Heart left ventricle (tissue), 13 donors: ENCODE results near the gene PRKAG2.

Experiments
- POLR2A ChIP-seq, 2 donors: fragments of 450-650 bp; IDR thresholded peaks; one replicate each; pipeline ENCODE4 v1.6.1; 2017; ENCODE audit warnings: antibody characterized with exemption in 2 of 2, mild to moderate bottlenecking in 2 of 2, moderate library complexity in 2 of 2
- TF ChIP-seq, protein P1 (sequence below), 12 donors: fragments of 200-600 bp; sonication (generic) in 4 of 12; IDR thresholded peaks; one replicate each; pipeline versions ENCODE4 v1.5.0 to v1.8.0; 2018 to 2022; ENCODE audit warnings: antibody characterized with exemption in 12 of 12, mild to moderate bottlenecking in 5 of 12
- donor health status: ischemic (EF 13 %, LVEDD 7.1; RV severe dilation, severe dysfunction).
- donor health status: DM: no; HTN: yes; CAD: no.
- donor health status: DM: no; HTN: no; CAD: no.
- donor health status: ischemic (EF 25% LVEDD 6.9; RV normal size, moderate dysfunction).
- donor health status: ischemic (EF 25% LVEDD 5.7; RV mildly dilated, moderate dysfunction).
- donor health status: ischemic (EF 35%, LVEDD 5.7; RV mildly dilated, moderate dysfunction).
- donor health status: nonischemic (EF 11% LVEDD 7.7; RV severe dilation, severe dysfunction).
- donor health status: DM: yes; HTN: yes; CAD: no.
- donor health status: PGD.
- donor health status: ischemic (EF 29% LVEDD 5.4; RV normal size, mild dysfunction).
- donor health status: nonischemic (EF 23%, LVEDD 6.1; RV moderate dilation, normal function).

DNA sequence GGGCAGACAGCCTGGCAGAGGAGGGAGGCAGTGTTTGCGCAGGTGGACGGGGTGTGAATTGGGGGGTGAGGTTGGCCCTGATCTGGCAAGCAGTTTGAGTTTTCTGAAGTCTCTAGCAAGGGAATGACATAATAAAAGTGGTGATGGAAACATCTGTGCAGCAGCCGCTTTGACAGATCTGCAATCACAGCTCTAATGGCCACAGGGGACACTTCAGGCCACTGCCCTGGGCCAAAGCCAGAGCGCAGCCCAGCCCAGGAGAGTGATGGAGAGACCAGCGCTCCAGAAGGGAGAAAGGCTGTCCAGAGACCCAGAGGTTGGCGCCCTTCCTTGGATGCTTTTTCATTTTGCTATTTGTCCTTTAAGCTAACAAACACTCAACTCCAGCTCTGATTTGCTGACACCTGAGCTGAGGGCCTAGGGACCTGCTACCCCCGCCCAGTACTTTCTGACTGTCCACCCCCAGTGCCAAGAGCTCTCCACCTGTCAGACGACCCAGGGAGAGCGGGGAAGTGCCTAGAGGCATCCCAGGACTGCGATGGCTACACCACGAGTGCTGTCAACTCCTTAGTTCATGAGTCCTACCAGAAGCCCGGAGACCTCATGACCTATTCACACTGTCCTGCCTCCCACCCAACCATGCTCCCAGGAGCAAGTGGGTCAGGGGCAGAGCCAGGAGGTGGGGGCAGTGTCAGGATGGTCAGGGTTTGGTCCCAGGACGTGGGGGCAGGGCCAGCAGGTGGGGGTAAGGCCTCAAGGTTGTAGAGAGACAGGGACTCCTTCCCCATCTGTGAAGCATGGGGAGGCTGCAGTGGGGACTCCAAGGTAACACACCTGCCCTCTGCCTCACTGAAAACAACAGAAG is 112.6 kb downstream of the PRKAG2 start:
- TF ChIP-seq, protein P1, sequence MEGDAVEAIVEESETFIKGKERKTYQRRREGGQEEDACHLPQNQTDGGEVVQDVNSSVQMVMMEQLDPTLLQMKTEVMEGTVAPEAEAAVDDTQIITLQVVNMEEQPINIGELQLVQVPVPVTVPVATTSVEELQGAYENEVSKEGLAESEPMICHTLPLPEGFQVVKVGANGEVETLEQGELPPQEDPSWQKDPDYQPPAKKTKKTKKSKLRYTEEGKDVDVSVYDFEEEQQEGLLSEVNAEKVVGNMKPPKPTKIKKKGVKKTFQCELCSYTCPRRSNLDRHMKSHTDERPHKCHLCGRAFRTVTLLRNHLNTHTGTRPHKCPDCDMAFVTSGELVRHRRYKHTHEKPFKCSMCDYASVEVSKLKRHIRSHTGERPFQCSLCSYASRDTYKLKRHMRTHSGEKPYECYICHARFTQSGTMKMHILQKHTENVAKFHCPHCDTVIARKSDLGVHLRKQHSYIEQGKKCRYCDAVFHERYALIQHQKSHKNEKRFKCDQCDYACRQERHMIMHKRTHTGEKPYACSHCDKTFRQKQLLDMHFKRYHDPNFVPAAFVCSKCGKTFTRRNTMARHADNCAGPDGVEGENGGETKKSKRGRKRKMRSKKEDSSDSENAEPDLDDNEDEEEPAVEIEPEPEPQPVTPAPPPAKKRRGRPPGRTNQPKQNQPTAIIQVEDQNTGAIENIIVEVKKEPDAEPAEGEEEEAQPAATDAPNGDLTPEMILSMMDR (IDR thresholded peaks at IDR 0.05) = no peak
- TF ChIP-seq POLR2A (IDR thresholded peaks at IDR 0.05) = no peak
